H1 (cell line): ENCODE measurements around the gene CLCNKB. TPM values are rescaled to one million over a fixed set of nuclear protein-coding genes. Genes with fewer than 3 reads are reported as not detected.

ENCODE experiments used
- CTCF ChIA-PET: fragments of 300-600 bp; sonication (Branson Sonifier 250); formaldehyde crosslinking; loops from one replicate; lab custom pipeline; 2021; ENCODE audit not compliant: partially characterized antibody; lab: Charles Lee
- POLR2A ChIA-PET: fragments of 300-600 bp; sonication (Branson Sonifier 250); formaldehyde crosslinking; loops from one replicate; lab custom pipeline; 2021; ENCODE audit warnings: inconsistent platforms; ENCODE audit not compliant: partially characterized antibody; lab: Charles Lee
- DNase-seq, 2 experiments: peaks; one replicate each; pipeline versions ENCODE4 v3.0.0 to v3.0.0-alpha.2; 2010 to 2022; ENCODE audit warnings: low spot score in 2 of 2, low read depth in 1 of 2, mixed read lengths in 1 of 2
- FAIRE-seq: peaks from 2 replicates; lab custom pipeline; 2011; peaks lifted over from hg19 to GRCh38; lab: Jason Lieb, UNC
- H2AFZ ChIP-seq: 2 replicates; pipeline ENCODE4 v1.8.1; 2012; ENCODE audit warnings: low read length, inconsistent platforms
- H2AK5ac ChIP-seq: 2 replicates; pipeline ENCODE4 v1.6.1; 2013; ENCODE audit warnings: low read depth, low read length
- H2BK120ac ChIP-seq: replicated peaks from 2 replicates; pipeline ENCODE3; 2013; ENCODE audit warnings: low read depth, low read length, inconsistent platforms
- H2BK12ac ChIP-seq: 2 replicates; pipeline ENCODE4 v1.6.1; 2013; ENCODE audit warnings: low read depth, low read length
- H2BK15ac ChIP-seq: 2 replicates; pipeline ENCODE4 v1.6.1; 2013; ENCODE audit warnings: low read length
- H2BK20ac ChIP-seq: 2 replicates; pipeline ENCODE4 v1.6.1; 2013; ENCODE audit warnings: low read length
- H2BK5ac ChIP-seq: 2 replicates; pipeline ENCODE4 v1.6.1; 2013; ENCODE audit warnings: low read depth, low read length
- H3K14ac ChIP-seq: 2 replicates; pipeline ENCODE4 v1.6.1; 2013; ENCODE audit warnings: inconsistent platforms; ENCODE audit not compliant: insufficient read length
- H3K18ac ChIP-seq: 2 replicates; pipeline ENCODE4 v1.6.1; 2013; ENCODE audit warnings: low read length; ENCODE audit errors: extremely low read depth
- H3K23ac ChIP-seq: 2 replicates; pipeline ENCODE4 v1.6.1; 2013; ENCODE audit warnings: inconsistent platforms; ENCODE audit not compliant: insufficient read length
- H3K23me2 ChIP-seq: 2 replicates; pipeline ENCODE4 v1.6.1; 2013; ENCODE audit warnings: low read depth, low read length
- H3K27ac ChIP-seq: 2 replicates; pipeline ENCODE4 v1.6.1; 2011; ENCODE audit warnings: low read depth, low read length, inconsistent platforms
- H3K27me3 ChIP-seq, 4 experiments: replicated peaks in 1 of 4; 1 replicate in 1 of 4; 2 replicates in 3 of 4; pipeline versions ENCODE4 v1.6.1 to v1.8.1; 2011 to 2013; ENCODE audit warnings: low read length in 3 of 4, mild to moderate bottlenecking in 3 of 4, inconsistent platforms in 2 of 4, mixed read lengths in 2 of 4, moderate library complexity in 1 of 4; ENCODE audit not compliant: control insufficient read depth in 3 of 4, insufficient read depth in 3 of 4; ENCODE audit errors: extremely low read depth in 1 of 4
- H3K36me3 ChIP-seq, 4 experiments: 2 replicates each; pipeline versions ENCODE4 v1.6.1 to v1.8.1; 2011 to 2013; ENCODE audit warnings: mild to moderate bottlenecking in 4 of 4, low read length in 3 of 4, moderate library complexity in 2 of 4, control low read depth in 1 of 4, inconsistent platforms in 1 of 4; ENCODE audit not compliant: insufficient read depth in 4 of 4, control insufficient read depth in 2 of 4
- H3K4ac ChIP-seq: replicated peaks from 2 replicates; pipeline ENCODE3; 2013; ENCODE audit warnings: low read length, low read depth, mixed read lengths, inconsistent platforms; ENCODE audit not compliant: insufficient read length
- H3K4me1 ChIP-seq, 4 experiments: replicated peaks in 1 of 4; 1 replicate in 1 of 4; 2 replicates in 3 of 4; pipeline versions ENCODE4 v1.6.1 to v1.8.1; 2011 to 2013; ENCODE audit warnings: low read length in 3 of 4, inconsistent platforms in 2 of 4, mixed read lengths in 1 of 4; ENCODE audit not compliant: insufficient read depth in 4 of 4, control insufficient read depth in 3 of 4
- H3K4me2 ChIP-seq, 2 experiments: 2 replicates each; pipeline versions ENCODE4 v1.6.1 to v1.8.1; 2011 to 2013; ENCODE audit warnings: low read depth in 2 of 2, low read length in 2 of 2, control low read depth in 1 of 2, inconsistent platforms in 1 of 2, mild to moderate bottlenecking in 1 of 2; ENCODE audit not compliant: insufficient read depth in 1 of 2
- H3K4me3 ChIP-seq, 4 experiments: fragments of 200-600, 300-600 bp in 1 of 4; sonication (generic), shearing (Covaris generic), sonication (Bioruptor Twin) in 1 of 4; 2 replicates each; pipeline versions ENCODE4 v1.5.1 to v1.8.1; 2011 to 2016; ENCODE audit warnings: low read length in 4 of 4, low read depth in 3 of 4, control low read depth in 2 of 4, inconsistent platforms in 2 of 4, mild to moderate bottlenecking in 2 of 4, mixed read lengths in 1 of 4, moderate library complexity in 1 of 4; ENCODE audit not compliant: insufficient read depth in 2 of 4; ENCODE audit errors: extremely low read depth in 1 of 4
- H3K56ac ChIP-seq: replicated peaks from 2 replicates; pipeline ENCODE3; 2013; ENCODE audit warnings: low read depth, mild to moderate bottlenecking, mixed read lengths, low read length, inconsistent platforms; ENCODE audit not compliant: insufficient read length
- H3K79me1 ChIP-seq: 2 replicates; pipeline ENCODE4 v1.6.1; 2013; ENCODE audit warnings: low read depth, low read length, control low read depth
- H3K79me2 ChIP-seq, 2 experiments: 2 replicates each; pipeline versions ENCODE4 v1.6.1 to v1.8.1; 2012 to 2013; ENCODE audit warnings: low read length in 2 of 2, mild to moderate bottlenecking in 2 of 2, inconsistent platforms in 1 of 2; ENCODE audit not compliant: insufficient read depth in 2 of 2, control insufficient read depth in 1 of 2
- H3K9ac ChIP-seq, 4 experiments: replicated peaks in 1 of 4; 1 replicate in 1 of 4; 2 replicates in 3 of 4; pipeline versions ENCODE4 v1.6.1 to v1.8.1; 2011 to 2013; ENCODE audit warnings: low read depth in 3 of 4, low read length in 3 of 4, control low read depth in 2 of 4, mild to moderate bottlenecking in 2 of 4, moderate library complexity in 2 of 4, inconsistent platforms in 1 of 4; ENCODE audit errors: extremely low read depth in 1 of 4
- H3K9me3 ChIP-seq, 2 experiments: 2 replicates each; pipeline versions ENCODE4 v1.6.1 to v1.8.1; 2012 to 2013; ENCODE audit warnings: mild to moderate bottlenecking in 2 of 2, moderate library complexity in 2 of 2, control low read depth in 1 of 2, inconsistent platforms in 1 of 2, low read depth in 1 of 2, low read length in 1 of 2, mixed read lengths in 1 of 2; ENCODE audit not compliant: insufficient read depth in 2 of 2
- H4K20me1 ChIP-seq, 2 experiments: replicated peaks in 1 of 2; 2 replicates each; pipeline versions ENCODE3 to v1.8.1; 2011 to 2013; ENCODE audit warnings: inconsistent platforms in 2 of 2, low read length in 2 of 2, mild to moderate bottlenecking in 1 of 2; ENCODE audit not compliant: insufficient read depth in 2 of 2, control insufficient read depth in 1 of 2
- H4K5ac ChIP-seq: 2 replicates; pipeline ENCODE4 v1.6.1; 2013; ENCODE audit warnings: low read length, low read depth, mixed read lengths, inconsistent platforms; ENCODE audit not compliant: insufficient read length
- H4K8ac ChIP-seq: 2 replicates; pipeline ENCODE4 v1.8.0; 2013; ENCODE audit warnings: mild to moderate bottlenecking, moderate library complexity, low read length, inconsistent platforms; ENCODE audit not compliant: insufficient read depth; ENCODE audit errors: extremely low read depth
- H4K91ac ChIP-seq: replicated peaks from 2 replicates; pipeline ENCODE3; 2013; ENCODE audit warnings: low read length, mixed read lengths, inconsistent platforms; ENCODE audit not compliant: insufficient read length
- BCL11A ChIP-seq, 2 experiments: IDR thresholded peaks; one replicate each; pipeline ENCODE4 v1.6.1; 2011; ENCODE audit warnings: low read depth in 2 of 2, low read length in 2 of 2, mild to moderate bottlenecking in 2 of 2
- BRCA1 ChIP-seq: IDR thresholded peaks from 2 replicates; pipeline ENCODE4 v1.6.1; 2012; ENCODE audit warnings: low read depth, low read length, improper control_type of control experiment
- CREB1 ChIP-seq: IDR thresholded peaks from 2 replicates; pipeline ENCODE4 v1.6.1; 2012; ENCODE audit warnings: inconsistent platforms
- FOSL1 ChIP-seq: IDR thresholded peaks from 2 replicates; pipeline ENCODE4 v1.6.1; 2011; ENCODE audit warnings: mild to moderate bottlenecking, low read depth, low read length, moderate library complexity; ENCODE audit not compliant: insufficient read depth
- GTF2F1 ChIP-seq: IDR thresholded peaks from 2 replicates; pipeline ENCODE4 v1.6.1; 2012; ENCODE audit warnings: low read depth, low read length, improper control_type of control experiment, borderline replicate concordance
- KDM1A ChIP-seq: fragments of 200-600, 300-600 bp; sonication (generic); IDR thresholded peaks from 2 replicates; pipeline ENCODE4 v1.7.1; 2016; ENCODE audit warnings: mild to moderate bottlenecking, low read length, borderline replicate concordance
- POLR2A ChIP-seq, 2 experiments: IDR thresholded peaks; 1 replicate in 1 of 2; 2 replicates in 1 of 2; pipeline ENCODE4 v1.6.1; 2011; ENCODE audit warnings: low read depth in 2 of 2, low read length in 2 of 2, mild to moderate bottlenecking in 2 of 2; ENCODE audit errors: control extremely low read depth in 1 of 2
- SAP30 ChIP-seq: fragments of 300-600 bp; sonication (generic); IDR thresholded peaks from 2 replicates; pipeline ENCODE4 v1.7.1; 2012; ENCODE audit warnings: low read length, moderate library complexity, mild to moderate bottlenecking, inconsistent platforms; ENCODE audit not compliant: insufficient read depth, insufficient replicate concordance
- SIRT6 ChIP-seq: IDR thresholded peaks from one replicate; pipeline ENCODE4 v1.7.1; 2012; ENCODE audit warnings: low read length, inconsistent platforms
- SP2 ChIP-seq: IDR thresholded peaks from 2 replicates; pipeline ENCODE4 v1.6.1; 2012; ENCODE audit warnings: mild to moderate bottlenecking, low read length, inconsistent platforms
- SRF ChIP-seq: IDR thresholded peaks from 2 replicates; pipeline ENCODE4 v1.6.1; 2011; ENCODE audit warnings: mild to moderate bottlenecking, low read depth, low read length, moderate library complexity
- TAF7 ChIP-seq: optimal IDR thresholded peaks from 2 replicates; pipeline ENCODE3; 2011; ENCODE audit warnings: low read depth, mild to moderate bottlenecking, inconsistent platforms, low read length, moderate library complexity, borderline replicate concordance
- TEAD4 ChIP-seq: IDR thresholded peaks from 2 replicates; pipeline ENCODE4 v1.6.1; 2012; ENCODE audit warnings: low read depth, low read length, inconsistent platforms, mixed read lengths
- WGBS, 2 experiments: shearing (Covaris generic) in 1 of 2; methylation state at CpG; one replicate each; pipeline versions ENCODE4 v1.1.6 to v1.1.7; 2013 to 2015; ENCODE audit warnings: low lambda C conversion rate in 2 of 2, mixed read lengths in 2 of 2, inconsistent platforms in 1 of 2, low coverage in 1 of 2, missing lambda C conversion rate in 1 of 2; ENCODE audit not compliant: insufficient replicate concordance in 2 of 2, insufficient coverage in 1 of 2, insufficient read length in 1 of 2; ENCODE audit errors: extremely low coverage in 1 of 2, missing lambda C conversion rate in 1 of 2; 5-methylcytosine and 5-hydroxymethylcytosine counted together
- polyA plus RNA-seq, 7 experiments: library from polyadenylated mRNA; depleted of rRNA in 3 of 7; stranded (reverse) in 5 of 7; unstranded in 2 of 7; fragments of >200 nt in 5 of 7; fragments of 200-250 nt in 2 of 7; gene quantifications; 1 replicate in 5 of 7; 2 replicates in 1 of 7; 4 replicates in 1 of 7; pipeline versions ENCODE4 v1.2.1 to v1.2.3, GENCODE V29; 2011 to 2013; ENCODE audit warnings: missing spikeins in 2 of 7, mixed read lengths in 2 of 7
- total RNA-seq: library from RNA; stranded (reverse); fragmentation: NEBNext Ultra II Directional; extraction: Animal tissue kit (Norgen Biotek cat#: 25700); gene quantifications from 2 replicates; pipeline ENCODE4 v1.2.1, GENCODE V29; 2021

CLCNKB gene
- total and polyA plus RNA-seq, 2 of the 8 experiments (the other 6 are each of a cell fraction or from before 2014, with no cell fraction given) = 1.2 to 3.5 TPM

DNA sequence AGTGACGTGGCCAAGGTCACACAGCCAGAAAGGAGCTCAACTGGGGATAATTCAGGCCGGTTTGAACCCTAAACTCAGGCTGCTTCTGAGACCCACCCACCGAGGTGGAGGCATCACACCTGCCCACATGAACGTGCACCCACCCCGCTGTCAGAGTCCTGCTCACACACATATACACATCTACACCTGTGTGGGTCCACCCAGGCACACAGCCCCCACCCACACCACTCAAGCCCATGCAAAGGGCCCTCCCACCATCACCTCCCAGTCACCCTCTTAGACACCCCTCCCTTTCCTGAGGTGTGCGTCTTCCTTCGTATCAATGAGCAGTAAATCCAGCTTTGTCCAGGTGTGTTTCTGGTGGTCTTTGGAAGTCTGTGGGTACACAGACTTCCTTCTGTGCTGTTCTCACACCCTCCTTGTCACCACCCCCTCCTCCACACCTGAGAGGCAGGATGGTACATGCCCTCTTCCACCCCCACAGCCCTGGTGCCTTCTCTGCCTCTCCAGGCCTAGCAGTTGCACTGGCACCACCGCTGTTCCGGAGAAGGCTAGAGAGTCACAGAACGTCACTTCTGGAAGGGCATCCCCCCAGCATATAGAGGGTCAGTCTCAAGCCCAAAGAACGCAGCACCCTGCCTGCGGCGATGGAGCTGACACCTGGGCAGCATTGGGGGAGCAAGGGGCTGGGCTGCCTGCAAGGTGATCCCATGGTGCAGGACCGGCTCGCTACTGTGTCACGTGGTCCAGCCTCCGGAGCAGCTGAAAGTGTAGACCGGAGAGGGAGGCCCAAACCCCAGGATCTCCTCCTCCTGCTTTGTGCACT is 48.7 kb downstream of the CLCNKB start:
- 78% methylated on average over 18 of the region's 18 CpGs; no CpG with 5 or more reads in 1 of the 2 experiments for WGBS, 2 experiments
- H2BK120ac ChIP-seq = no peak overlapping the region
- H4K5ac ChIP-seq = no peak overlapping the region
- H3K9ac ChIP-seq = no peak overlapping the region
- no peak overlapping the region for H3K23ac ChIP-seq
- no peaks in the 10 kb centered on the region for H4K20me1 ChIP-seq
- no peak overlapping the region for H3K4me2 ChIP-seq
- no peaks in the 10 kb centered on the region for H3K9me3 ChIP-seq
- H2BK20ac ChIP-seq = 0 out of 2 replicates have a peak overlapping the region, but pooled peaks have one; percentile 32
- H3K4me1 ChIP-seq = peaks cover 0 to 12% (median 3%) of the 10 kb centered on the region in 4 experiments; a peak in 4 of 7 replicates
- H2BK12ac ChIP-seq = no peak overlapping the region
- no peaks in the 10 kb centered on the region for H3K36me3 ChIP-seq
- no peak overlapping the region; the same call in 1 of the 2 replicates for H3K18ac ChIP-seq
- no peak overlapping the region for H4K91ac ChIP-seq
- H3K23me2 ChIP-seq = peaks cover 5% of the 10 kb centered on the region; the same call in 1 of the 2 replicates
- H3K4me3 ChIP-seq = no peak overlapping the region
- peaks cover 0 to 2% (median 0%) of the 10 kb centered on the region in 4 experiments; a peak in 1 of 7 replicates for H3K27me3 ChIP-seq
- no peak overlapping the region for H3K14ac ChIP-seq
- H3K27ac ChIP-seq = no peak overlapping the region
- H3K56ac ChIP-seq = no peak overlapping the region
- H3K79me2 ChIP-seq = no peaks in the 10 kb centered on the region
- H2BK15ac ChIP-seq = peak overlapping the region; percentile 81; the same call in 1 of the 2 replicates
- H2AFZ ChIP-seq = no peak overlapping the region
- H4K8ac ChIP-seq = no peak overlapping the region
- H3K4ac ChIP-seq = no peak overlapping the region
- FAIRE-seq (no peak), DNase-seq (no peak)
- 0 out of 2 replicates have a peak overlapping the region, but pooled peaks have one; percentile 75 for H2AK5ac ChIP-seq
- POLR2A ChIA-PET = interaction anchor here (1.0 to 1.5 kb wide), 2 partner anchors 12 to 106 kb away, joined by 3 to 4 read pairs; no protein-coding TSS in a partner anchor
- H2BK5ac ChIP-seq = no peak overlapping the region
- no peaks in the 10 kb centered on the region for H3K79me1 ChIP-seq
- CTCF ChIA-PET = interaction anchor here (0.5 to 4.1 kb wide), 9 partner anchors 10 to 219 kb away, joined by 3 to 52 read pairs (median 4); no protein-coding TSS in a partner anchor
- TF ChIP-seq BCL11A (IDR thresholded peaks at IDR 0.05; ENCODE audit: low read depth in 2 of 2, low read length in 2 of 2) = no peak
- no peak for TF ChIP-seq SP2
- no peak for TF ChIP-seq SAP30
- no peak for TF ChIP-seq TEAD4
- TF ChIP-seq FOSL1 = no peak
- no peak for TF ChIP-seq KDM1A
- TF ChIP-seq SIRT6 = no peak
- no peak for TF ChIP-seq POLR2A (IDR thresholded peaks at IDR 0.05; ENCODE audit: control extremely low read depth in 1 of 2, low read depth in 2 of 2, low read length in 2 of 2)
- no peak for TF ChIP-seq BRCA1
- TF ChIP-seq TAF7 = no peak
- TF ChIP-seq CREB1 = no peak
- no peak for TF ChIP-seq SRF
- no peak for TF ChIP-seq GTF2F1
